Skeletal muscle cell (primary cell): Measurements from ENCODE around the gene FAM151A.

Source experiments
- DNase-seq: peaks from one replicate; pipeline ENCODE4 v3.0.0-alpha.2; 2010; ENCODE audit warnings: low read depth
- H3K4me3 ChIP-seq: 2 replicates; pipeline ENCODE4 v1.5.1; 2011; ENCODE audit warnings: low read depth, mild to moderate bottlenecking, control low read depth, low read length, moderate library complexity

FAM151A gene

DNA sequence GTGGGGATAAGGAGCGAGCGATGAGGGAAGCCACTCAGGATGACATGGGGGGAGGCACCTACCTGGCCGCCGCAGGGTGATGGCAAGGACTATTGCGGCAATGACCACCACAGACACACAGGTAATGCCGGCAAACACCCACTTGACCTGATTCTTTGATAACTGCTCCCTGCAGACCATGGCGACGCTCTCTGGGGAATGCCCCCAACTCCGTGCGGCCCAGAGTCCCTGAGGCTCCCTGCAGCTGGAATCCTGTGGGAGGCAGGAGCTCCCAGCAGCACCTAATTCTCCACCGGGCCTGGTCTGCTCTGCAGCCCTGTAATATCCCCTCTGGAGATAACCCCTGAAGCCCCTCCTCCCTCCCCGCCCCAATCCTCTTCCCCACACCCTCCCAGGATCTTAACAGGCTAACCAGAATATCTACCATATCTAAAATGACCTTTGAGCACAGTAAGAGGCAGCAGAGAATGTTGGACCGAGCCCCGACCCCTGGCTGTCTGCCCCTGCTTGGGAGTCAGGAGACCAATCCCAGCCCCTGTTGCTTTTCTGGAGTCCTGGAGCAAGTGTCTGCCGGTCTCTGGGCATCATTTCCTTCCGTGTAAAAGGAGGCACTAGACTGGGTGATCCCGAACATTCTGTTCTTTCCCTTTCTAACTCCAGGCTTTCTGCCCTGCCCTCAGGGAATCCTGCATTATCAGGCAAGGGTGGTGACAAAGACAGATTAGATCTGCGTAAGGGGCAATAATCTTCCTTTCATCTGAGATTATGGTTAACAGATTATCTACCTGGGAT is at the start of gene FAM151A:
FAM151A (minus strand) TSS at position 310 of the 792 bp plus-strand sequence; CDS start at position 180, 130 bp downstream.
- DNase-seq = no peak
- H3K4me3 ChIP-seq = no peak within 1 kb of the TSS

DNA sequence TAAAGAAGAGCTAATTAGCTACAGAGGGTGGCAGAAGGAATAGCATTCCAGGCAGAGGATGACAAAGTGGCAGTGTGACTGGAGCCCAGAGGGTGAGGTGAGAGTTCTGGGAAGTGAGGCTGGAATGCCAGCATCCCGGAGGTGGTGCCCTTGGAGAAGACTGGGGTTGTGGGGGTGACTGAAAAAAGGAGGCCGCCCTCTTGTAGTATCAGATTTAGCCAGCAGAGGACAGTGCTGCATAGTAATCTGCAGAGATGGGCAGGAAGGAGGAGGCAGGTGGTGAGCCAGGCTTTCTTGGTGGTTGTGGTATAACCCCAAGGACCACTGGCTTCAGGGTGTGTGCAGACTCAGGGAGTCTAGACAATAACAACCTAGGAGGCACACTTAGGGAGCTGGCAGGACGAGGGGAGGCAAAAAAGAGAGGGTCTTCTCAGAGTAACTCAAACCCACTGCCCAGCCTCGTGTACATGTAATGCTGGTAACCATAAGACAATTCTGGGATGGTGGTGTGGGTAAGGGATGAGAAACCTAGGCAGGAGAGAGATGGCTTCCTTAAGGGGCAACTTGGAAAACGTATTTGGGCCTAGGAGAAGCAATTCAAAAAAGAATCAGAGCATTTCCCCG is 48.8 kb upstream of the FAM151A start:
- DNase-seq = peak; percentile 9
- no peak overlapping the region for H3K4me3 ChIP-seq

- no peak overlapping the region for H3K4me3 ChIP-seq
- no peak for DNase-seq
Measured at GRCh38 chr1:54668567-54668966, 45.2 kb upstream of the FAM151A start.

- H3K4me3 ChIP-seq = no peak overlapping the region
- no peak for DNase-seq
Measured at GRCh38 chr1:54667797-54668196, 44.5 kb upstream of the FAM151A start.

- H3K4me3 ChIP-seq = no peak overlapping the region
- DNase-seq = no peak
Measured at GRCh38 chr1:54666333-54666732, 43.0 kb upstream of the FAM151A start.

GRCh38 chr1:54665852-54666251 is 42.5 kb upstream of the FAM151A start:
- H3K4me3 ChIP-seq = no peak overlapping the region
- DNase-seq = no peak

DNA sequence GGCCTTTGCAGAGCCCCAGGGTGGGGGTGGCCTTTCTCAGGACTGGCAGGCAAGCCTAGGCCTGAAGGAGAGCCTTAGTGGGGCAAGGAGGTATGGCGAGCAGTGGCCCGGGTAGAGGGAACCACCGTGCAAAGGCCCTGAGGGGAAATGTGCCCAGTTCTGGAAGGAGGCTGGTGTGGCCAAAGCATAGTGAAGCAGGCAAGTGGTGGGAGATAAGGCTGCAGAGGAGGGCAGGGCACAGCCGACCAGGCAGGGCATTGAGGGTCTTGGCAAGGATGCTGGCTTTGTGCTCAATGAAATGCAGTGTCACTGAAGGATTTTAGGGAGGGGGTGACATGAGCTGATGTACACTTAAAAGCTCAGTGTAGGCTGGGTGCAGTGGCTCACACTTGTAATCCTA is 41.0 kb upstream of the FAM151A start:
- H3K4me3 ChIP-seq = no peak overlapping the region
- no peak for DNase-seq

DNA sequence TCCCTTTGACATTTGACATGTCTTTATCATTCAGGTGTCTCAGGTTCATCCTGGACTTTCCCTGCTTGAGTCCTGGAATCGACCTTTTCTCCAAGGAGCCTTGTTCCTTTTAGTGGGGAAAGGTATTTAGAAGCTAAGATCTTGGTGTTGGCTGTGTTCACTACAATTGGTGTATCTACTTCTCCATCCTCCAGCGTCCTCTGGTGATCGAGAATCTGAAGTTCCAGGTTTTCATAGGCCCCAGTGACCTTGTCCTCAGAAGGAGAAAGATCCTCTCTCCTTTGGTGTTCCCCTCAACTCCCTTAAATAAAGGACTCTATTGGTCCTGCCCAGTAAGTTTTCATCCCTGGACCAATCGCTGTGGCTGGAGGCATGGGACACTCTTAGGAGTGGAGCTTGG is 40.4 kb upstream of the FAM151A start:
- DNase-seq = no peak
- no peak overlapping the region for H3K4me3 ChIP-seq

- no peak overlapping the region for H3K4me3 ChIP-seq
- DNase-seq = no peak
Measured at GRCh38 chr1:54658164-54658913, 35.0 kb upstream of the FAM151A start.

DNA sequence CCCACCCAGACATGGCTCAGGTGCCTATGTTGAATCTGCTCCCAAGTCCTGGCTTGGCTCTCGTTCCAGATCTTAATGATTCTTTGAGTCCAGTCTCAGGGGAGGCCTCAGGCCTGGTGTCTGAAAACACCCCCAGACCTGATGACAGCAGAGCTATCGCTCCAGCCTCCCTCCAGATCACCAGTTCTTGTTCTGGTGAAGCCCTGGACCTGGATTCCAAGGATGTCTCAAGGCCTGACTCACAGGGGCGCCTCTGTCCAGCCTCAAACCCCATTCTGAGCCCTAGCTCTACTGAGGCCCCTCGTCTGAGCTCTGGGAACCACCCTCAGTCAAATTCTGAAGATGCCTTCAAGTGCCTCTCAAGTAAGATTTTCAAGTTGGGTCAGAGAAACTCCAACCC is 29.7 kb upstream of the FAM151A start:
- DNase-seq = no peak
- no peak overlapping the region for H3K4me3 ChIP-seq

GRCh38 chr1:54652168-54652567 is 28.8 kb upstream of the FAM151A start:
- DNase-seq = no peak
- H3K4me3 ChIP-seq = no peak overlapping the region

DNA sequence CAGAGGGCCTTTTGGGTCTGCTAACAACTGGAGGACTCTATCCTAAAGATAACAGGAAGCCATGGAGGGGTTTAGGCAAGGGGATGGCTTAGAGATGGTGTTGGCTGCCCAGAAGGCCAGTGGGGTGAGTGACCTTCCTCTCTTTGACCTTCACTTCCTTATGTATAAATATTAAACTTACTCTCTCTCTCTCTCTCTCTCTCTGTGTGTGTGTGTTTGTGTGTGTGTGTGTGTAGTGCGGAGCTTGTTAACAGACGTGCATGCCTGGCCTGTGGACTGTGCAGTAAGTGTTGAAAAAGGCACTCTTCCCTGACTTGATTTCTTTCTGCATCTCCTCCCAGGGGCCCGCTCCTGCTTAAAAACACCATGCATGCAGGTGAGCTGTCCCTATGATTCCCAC is 28.3 kb upstream of the FAM151A start:
- no peak overlapping the region for H3K4me3 ChIP-seq
- no peak for DNase-seq

DNA sequence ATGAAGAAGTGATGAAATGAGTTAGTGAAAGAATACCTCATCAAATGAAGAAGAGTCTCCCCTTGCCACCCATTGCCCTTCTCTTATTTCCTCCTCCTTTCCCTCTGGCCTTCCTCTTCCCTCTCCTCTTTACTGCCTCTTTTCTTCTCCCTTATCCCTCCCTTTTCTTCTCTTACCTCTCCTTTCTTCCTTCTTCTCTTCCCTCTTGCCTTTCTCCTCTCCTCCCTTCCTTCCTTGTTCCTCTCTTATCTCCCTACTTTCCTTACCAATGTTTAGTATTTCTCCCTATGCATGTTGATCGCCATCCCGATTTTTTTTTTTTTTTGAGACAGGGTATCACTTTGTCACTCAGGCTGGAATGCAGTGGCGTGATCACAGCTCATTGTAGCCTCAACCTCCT is 27.1 kb upstream of the FAM151A start:
- DNase-seq = no peak
- no peak overlapping the region for H3K4me3 ChIP-seq

GRCh38 chr1:54649921-54650320 is 26.6 kb upstream of the FAM151A start:
- no peak for DNase-seq
- H3K4me3 ChIP-seq = no peak overlapping the region

DNA sequence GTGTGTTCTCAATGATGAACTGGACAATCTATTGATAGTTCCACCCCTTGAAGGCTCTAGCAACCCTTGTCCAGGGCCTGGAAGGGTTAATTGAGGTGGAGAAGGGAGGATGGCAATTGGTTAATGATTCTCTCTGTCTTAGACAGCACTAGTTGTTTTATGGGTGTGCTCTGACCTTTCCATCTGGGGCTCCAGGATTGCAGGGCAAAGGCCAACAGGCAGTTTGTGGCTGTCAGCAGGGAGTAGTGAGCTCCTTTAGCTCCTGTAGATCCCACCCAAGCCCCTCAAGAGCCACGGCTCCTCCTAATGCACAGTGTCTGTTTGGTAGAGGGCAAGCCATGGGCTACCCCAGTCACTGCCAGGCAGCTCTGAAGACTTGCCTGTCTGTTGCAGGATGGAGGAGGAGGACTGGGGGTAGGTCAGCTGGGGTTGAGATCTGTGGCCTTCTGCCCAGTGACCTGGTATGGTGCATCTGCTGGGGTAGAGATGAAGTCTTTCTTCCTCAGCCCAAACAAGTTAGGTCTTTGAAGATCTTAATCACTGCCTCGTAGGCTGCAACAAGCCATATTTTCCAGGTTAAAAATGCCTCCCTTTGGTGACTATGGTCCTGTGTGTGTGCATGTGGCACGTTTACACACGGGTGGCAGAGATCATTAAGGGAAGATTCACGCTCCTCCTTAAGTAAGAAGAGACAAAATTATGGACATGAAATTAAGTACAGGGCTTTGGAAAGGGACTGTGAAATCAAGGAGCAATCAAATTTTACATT is 26.0 kb upstream of the FAM151A start:
- H3K4me3 ChIP-seq = no peak overlapping the region
- DNase-seq = no peak

- no peak for DNase-seq
Measured at GRCh38 chr1:54645806-54646676, 22.7 kb upstream of the FAM151A start.

DNA sequence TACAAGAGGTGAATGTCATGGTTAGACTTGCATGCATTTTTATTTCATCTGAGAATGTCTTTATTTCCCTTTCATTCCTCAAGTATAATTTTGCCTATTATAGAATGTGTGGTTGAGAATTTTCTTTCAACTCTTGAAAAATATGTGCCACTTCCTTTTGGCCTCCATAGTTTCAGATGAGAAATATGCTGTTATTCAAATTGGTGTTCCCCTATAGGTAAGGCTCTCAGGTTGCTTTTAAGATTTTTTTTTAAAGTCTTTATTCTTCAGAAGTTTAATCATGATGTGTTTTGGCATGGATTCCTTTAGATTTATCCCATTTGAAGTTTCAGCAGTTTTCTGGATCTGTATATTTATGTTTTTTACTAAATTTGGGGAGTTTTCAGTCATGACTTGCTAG is 20.4 kb upstream of the FAM151A start:
- DNase-seq = no peak
- no peak overlapping the region for H3K4me3 ChIP-seq

More at GRCh38 chr1:54645806-54646676, 22.7 kb upstream of the FAM151A start:
- H3K4me3 ChIP-seq = no peak overlapping the region

DNA sequence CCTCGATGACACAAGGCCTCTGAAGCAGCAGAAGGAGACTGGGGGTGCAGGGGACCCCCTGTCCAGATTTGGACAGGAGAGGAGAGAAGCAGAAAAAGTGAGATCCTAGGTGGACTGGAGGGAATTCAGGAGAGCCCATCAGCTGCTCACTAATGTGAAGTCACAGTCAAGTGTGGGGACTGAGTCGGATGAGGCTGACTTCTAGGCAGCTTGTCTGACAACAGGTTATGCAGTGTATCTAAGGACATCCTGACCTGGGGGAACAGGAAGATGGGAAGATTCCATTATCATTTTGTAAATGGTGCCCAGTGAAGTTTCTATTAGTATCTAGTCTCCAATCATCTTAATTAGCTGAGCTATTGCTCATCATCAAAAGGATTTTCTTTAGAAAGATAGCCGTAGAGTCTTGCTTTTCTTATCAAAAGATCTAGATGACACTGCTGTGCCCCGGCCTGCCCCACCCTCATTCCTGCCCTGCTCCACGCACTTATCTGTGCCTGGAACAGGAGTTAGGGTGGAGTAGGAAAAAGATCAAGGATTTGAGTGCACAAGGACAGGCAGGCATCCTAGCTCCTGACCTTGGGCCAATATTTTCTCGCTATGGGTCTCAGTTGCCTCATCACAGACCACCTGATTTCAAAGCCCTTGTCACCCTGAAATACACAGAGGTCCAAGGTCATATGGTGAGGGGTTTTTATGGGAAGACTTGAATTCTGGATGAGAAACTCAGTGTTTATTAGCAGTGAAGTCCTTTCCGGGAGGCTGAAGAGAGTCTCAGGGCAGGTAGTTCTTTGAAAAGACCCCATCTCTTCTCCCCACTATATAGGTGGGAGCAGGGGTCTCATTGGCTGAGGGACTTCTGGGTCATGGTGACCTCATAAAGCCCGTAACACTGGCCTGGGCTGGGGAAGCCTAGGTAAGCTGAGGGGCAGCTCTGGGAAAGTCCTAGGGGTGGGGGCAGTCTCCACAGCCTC is 17.8 kb upstream of the FAM151A start, which contains the start of gene MROH7:
MROH7 (plus strand) TSS at position 924 of the 974 bp plus-strand sequence. CDS start 11,141 bp downstream, outside the sequence.
- no peak for DNase-seq
- H3K4me3 ChIP-seq = no peak within 1 kb of the TSS
